Measurements from ENCODE around the gene S100A8.

DNA sequence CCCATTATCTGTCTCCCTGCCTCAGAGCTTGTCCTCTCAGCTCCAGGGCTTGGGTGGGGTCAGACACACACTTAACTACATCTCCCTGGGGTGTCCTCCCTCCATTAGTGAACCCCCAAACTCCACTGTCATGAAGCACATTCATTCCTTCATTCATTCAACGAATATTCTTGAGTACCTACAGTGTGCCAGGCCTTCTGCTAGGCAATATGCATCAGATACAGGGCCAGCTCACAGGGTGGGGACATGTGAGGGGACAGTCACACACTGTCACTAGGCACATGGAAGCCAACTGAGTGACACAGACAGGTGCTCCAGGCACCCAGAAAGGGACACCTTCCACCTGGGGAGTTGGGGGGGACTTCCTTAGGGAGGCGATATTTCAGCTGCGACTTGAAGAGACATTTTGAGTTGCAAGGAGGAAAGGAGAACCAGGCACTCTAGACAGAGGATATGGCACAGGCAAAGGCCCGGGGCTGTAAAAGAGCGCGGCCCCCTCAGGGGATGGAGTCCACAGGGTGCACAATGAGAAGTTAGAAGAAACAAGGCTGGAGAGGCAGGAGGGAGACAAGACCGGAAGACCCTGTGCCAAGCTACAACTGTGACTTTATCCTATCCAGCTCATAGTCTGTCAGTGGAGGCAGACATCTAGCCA is 8.7 kb upstream of the S100A8 start:
- TF ChIP-seq, protein P1, sequence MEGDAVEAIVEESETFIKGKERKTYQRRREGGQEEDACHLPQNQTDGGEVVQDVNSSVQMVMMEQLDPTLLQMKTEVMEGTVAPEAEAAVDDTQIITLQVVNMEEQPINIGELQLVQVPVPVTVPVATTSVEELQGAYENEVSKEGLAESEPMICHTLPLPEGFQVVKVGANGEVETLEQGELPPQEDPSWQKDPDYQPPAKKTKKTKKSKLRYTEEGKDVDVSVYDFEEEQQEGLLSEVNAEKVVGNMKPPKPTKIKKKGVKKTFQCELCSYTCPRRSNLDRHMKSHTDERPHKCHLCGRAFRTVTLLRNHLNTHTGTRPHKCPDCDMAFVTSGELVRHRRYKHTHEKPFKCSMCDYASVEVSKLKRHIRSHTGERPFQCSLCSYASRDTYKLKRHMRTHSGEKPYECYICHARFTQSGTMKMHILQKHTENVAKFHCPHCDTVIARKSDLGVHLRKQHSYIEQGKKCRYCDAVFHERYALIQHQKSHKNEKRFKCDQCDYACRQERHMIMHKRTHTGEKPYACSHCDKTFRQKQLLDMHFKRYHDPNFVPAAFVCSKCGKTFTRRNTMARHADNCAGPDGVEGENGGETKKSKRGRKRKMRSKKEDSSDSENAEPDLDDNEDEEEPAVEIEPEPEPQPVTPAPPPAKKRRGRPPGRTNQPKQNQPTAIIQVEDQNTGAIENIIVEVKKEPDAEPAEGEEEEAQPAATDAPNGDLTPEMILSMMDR (IDR thresholded peaks at IDR 0.05; ENCODE audit: low read depth, low read length), result no peak
- no peak for TF ChIP-seq EZH2phosphoT487 (IDR thresholded peaks at IDR 0.05; ENCODE audit: low read depth)

All from OCI-LY3 (cell line).